HepG2 (cell line): ENCODE measurements around the gene NEK3. TPM values are rescaled to one million over a fixed set of nuclear protein-coding genes. Genes with fewer than 3 reads are reported as not detected.

Experiments
- AHR ChIP-seq: IDR thresholded peaks from 2 replicates; pipeline ENCODE4 v1.6.1; 2018; ENCODE audit warnings: missing genetic modification reagents, missing compliant biosample characterization
- ELF3 ChIP-seq: IDR thresholded peaks from 2 replicates; pipeline ENCODE4 v1.6.1; 2016; ENCODE audit warnings: missing genetic modification reagents, missing compliant biosample characterization
- ESRRA ChIP-seq: sonication (generic); formaldehyde crosslinking; IDR thresholded peaks from 2 replicates; pipeline ENCODE4 v1.5.1; 2020; ENCODE audit warnings: mild to moderate bottlenecking, low read depth, missing genetic modification reagents
- EZH2 ChIP-seq: conservative IDR thresholded peaks from 2 replicates; pipeline ENCODE4 v1.6.1; 2012; ENCODE audit warnings: mild to moderate bottlenecking, low read depth, low read length, moderate library complexity
- HDAC6 ChIP-seq: fragments of 200-600 bp; sonication (generic); IDR thresholded peaks from 2 replicates; pipeline ENCODE4 v1.7.0; 2017; ENCODE audit warnings: mild to moderate bottlenecking, antibody characterized with exemption, low read length, low read depth
- IRF1 ChIP-seq: sonication (generic); formaldehyde crosslinking; IDR thresholded peaks from 2 replicates; pipeline ENCODE4 v1.4.0; 2020; ENCODE audit warnings: low read depth, mild to moderate bottlenecking, missing genetic modification reagents
- MTA3 ChIP-seq: sonication (generic); formaldehyde crosslinking; IDR thresholded peaks from 2 replicates; pipeline ENCODE4 v1.4.0; 2020; ENCODE audit warnings: missing genetic modification reagents
- MXD3 ChIP-seq: IDR thresholded peaks from 2 replicates; pipeline ENCODE4 v1.6.1; 2016; ENCODE audit warnings: mild to moderate bottlenecking, missing biosample characterization, missing genetic modification reagents
- PAWR ChIP-seq: sonication (generic); formaldehyde crosslinking; IDR thresholded peaks from 2 replicates; pipeline ENCODE4 v1.4.0; 2020; ENCODE audit warnings: missing genetic modification reagents, mild to moderate bottlenecking, borderline replicate concordance
- RFX5 ChIP-seq: IDR thresholded peaks from 2 replicates; pipeline ENCODE4 v1.6.1; 2011; ENCODE audit warnings: low read depth, low read length, improper control_type of control experiment
- RXRA ChIP-seq: sonication (generic); formaldehyde crosslinking; IDR thresholded peaks from 2 replicates; pipeline ENCODE4 v1.5.1; 2020; ENCODE audit warnings: missing genetic modification reagents
- RXRB ChIP-seq: IDR thresholded peaks from 2 replicates; pipeline ENCODE4 v1.6.1; 2016; ENCODE audit warnings: borderline replicate concordance, missing genetic modification reagents, missing compliant biosample characterization
- SALL2 ChIP-seq: sonication (generic); formaldehyde crosslinking; IDR thresholded peaks from 2 replicates; pipeline ENCODE4 v1.8.1; 2023; ENCODE audit warnings: mild to moderate bottlenecking, missing genetic modification reagents, inconsistent platforms
- SAP130 ChIP-seq: IDR thresholded peaks from 2 replicates; pipeline ENCODE4 v1.6.1; 2016; ENCODE audit warnings: low read depth
- YY1 ChIP-seq: IDR thresholded peaks from 2 replicates; pipeline ENCODE4 v1.6.1; 2011; ENCODE audit warnings: low read length, low read depth, moderate library complexity, mild to moderate bottlenecking; ENCODE audit not compliant: insufficient read depth, insufficient replicate concordance
- ZBTB7A ChIP-seq: sonication (generic); formaldehyde crosslinking; IDR thresholded peaks from 2 replicates; pipeline ENCODE4 v1.8.0; 2022; ENCODE audit warnings: mild to moderate bottlenecking, missing genetic modification reagents
- ZNF136 ChIP-seq: sonication (generic); formaldehyde crosslinking; IDR thresholded peaks from 2 replicates; pipeline ENCODE4 v1.8.1; 2022; ENCODE audit warnings: low read depth, mild to moderate bottlenecking, moderate library complexity, missing genetic modification reagents
- ZNF607 ChIP-seq: sonication (generic); formaldehyde crosslinking; IDR thresholded peaks from 2 replicates; pipeline ENCODE4 v1.5.1; 2020; ENCODE audit warnings: missing genetic modification reagents, mild to moderate bottlenecking, borderline replicate concordance
- polyA plus RNA-seq, 8 experiments: library from polyadenylated mRNA; depleted of rRNA in 3 of 8; stranded (reverse) in 7 of 8; unstranded in 1 of 8; fragments of >200 nt; fragmentation: Illumina TruSeq in 4 of 8; extraction: Trizol in 4 of 8; gene quantifications; 2 replicates each; pipeline versions ENCODE4 v1.2.1 to v1.2.3, GENCODE V29; 2011 to 2016; ENCODE audit warnings: low read depth in 4 of 8, missing spikeins in 1 of 8, mixed read lengths in 1 of 8; ENCODE audit not compliant: insufficient read depth in 1 of 8
- total RNA-seq, 5 experiments: library from RNA; depleted of rRNA; stranded (reverse); fragments of >200 nt; fragmentation: Illumina TruSeq; extraction: Trizol; gene quantifications; 2 replicates each; pipeline ENCODE4 v1.2.3, GENCODE V29; 2016; ENCODE audit warnings: low read depth in 1 of 5
- TF ChIP-seq, protein P1 (sequence below): sonication (generic); formaldehyde crosslinking; IDR thresholded peaks from 2 replicates; pipeline ENCODE4 v1.4.0; 2020; ENCODE audit warnings: missing genetic modification reagents
- TF ChIP-seq, protein P2 (sequence below): sonication (generic); formaldehyde crosslinking; IDR thresholded peaks from 2 replicates; pipeline ENCODE4 v1.9.0; 2021; ENCODE audit warnings: missing genetic modification reagents, mild to moderate bottlenecking, borderline replicate concordance
- TF ChIP-seq, protein P3 (sequence below): IDR thresholded peaks from 2 replicates; pipeline ENCODE4 v1.6.1; 2016; ENCODE audit warnings: missing compliant biosample characterization, missing genetic modification reagents, borderline replicate concordance

The NEK3 gene
- total and polyA plus RNA-seq, 2 of the 13 experiments (the other 11 are each of a cell fraction or from before 2014, with no cell fraction given), result 36.7 to 68.2 TPM

DNA sequence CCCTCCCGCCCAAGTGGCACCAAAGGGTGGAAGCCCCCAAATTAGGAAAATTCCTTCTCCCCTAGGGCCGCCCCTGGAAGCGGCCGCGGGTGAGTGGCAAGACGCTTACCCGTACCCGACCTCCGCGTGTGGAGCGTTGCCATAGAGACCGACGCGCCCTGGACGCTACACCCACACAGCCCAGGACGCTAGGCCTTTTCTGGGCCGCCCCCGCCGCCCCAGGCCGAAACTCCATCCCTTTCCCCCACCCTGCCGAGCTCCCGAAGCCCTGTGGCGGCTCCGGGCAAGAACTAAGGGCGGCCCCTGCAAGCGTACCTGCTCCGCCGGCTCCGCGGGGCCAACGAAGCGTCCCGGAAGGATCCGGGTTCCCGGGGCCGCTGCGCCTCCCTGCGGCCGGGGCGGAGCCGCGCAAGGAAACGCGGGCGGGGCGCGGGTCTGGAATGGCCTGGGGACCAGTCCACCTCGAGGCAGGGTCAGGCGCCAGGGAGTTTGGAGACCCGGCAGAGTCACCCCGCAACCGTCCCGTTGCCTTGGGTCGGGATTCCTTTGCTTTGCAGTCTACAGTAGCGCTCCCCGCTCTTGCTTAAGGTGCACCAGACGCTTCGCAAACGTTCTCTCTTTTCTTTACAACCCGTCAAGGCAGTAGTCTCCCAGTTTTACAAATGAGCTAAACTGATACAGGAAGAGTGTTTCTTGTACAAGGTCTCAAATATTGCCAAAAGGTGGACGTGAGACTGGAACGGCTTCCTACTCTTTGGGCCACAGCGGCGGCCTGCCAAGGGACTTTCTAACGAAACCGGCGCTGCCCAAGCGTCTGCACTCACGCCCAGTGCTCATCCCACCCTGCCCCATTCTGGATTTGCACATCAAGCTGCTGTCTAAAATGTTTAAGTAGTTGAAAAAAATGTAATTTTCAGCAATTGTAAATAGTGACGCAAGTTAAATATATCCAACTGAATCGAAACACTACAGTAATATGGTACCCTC is 30.4 kb downstream of the NEK3 start, which contains the start of gene NEK5 (continued):
- no peak for TF ChIP-seq IRF1 (CRISPR knock-in tag)
- TF ChIP-seq AHR (CRISPR knock-in tag), result no peak
- peak; percentile 75 for TF ChIP-seq MXD3 (CRISPR knock-in tag)
- TF ChIP-seq, protein P1, sequence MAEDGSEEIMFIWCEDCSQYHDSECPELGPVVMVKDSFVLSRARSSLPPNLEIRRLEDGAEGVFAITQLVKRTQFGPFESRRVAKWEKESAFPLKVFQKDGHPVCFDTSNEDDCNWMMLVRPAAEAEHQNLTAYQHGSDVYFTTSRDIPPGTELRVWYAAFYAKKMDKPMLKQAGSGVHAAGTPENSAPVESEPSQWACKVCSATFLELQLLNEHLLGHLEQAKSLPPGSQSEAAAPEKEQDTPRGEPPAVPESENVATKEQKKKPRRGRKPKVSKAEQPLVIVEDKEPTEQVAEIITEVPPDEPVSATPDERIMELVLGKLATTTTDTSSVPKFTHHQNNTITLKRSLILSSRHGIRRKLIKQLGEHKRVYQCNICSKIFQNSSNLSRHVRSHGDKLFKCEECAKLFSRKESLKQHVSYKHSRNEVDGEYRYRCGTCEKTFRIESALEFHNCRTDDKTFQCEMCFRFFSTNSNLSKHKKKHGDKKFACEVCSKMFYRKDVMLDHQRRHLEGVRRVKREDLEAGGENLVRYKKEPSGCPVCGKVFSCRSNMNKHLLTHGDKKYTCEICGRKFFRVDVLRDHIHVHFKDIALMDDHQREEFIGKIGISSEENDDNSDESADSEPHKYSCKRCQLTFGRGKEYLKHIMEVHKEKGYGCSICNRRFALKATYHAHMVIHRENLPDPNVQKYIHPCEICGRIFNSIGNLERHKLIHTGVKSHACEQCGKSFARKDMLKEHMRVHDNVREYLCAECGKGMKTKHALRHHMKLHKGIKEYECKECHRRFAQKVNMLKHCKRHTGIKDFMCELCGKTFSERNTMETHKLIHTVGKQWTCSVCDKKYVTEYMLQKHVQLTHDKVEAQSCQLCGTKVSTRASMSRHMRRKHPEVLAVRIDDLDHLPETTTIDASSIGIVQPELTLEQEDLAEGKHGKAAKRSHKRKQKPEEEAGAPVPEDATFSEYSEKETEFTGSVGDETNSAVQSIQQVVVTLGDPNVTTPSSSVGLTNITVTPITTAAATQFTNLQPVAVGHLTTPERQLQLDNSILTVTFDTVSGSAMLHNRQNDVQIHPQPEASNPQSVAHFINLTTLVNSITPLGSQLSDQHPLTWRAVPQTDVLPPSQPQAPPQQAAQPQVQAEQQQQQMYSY, result no peak
- TF ChIP-seq EZH2, result no peak
- TF ChIP-seq RXRA (CRISPR knock-in tag), result peak; percentile 50; the same call in 1 of the 2 replicates
- no peak for TF ChIP-seq HDAC6
- TF ChIP-seq, protein P2, sequence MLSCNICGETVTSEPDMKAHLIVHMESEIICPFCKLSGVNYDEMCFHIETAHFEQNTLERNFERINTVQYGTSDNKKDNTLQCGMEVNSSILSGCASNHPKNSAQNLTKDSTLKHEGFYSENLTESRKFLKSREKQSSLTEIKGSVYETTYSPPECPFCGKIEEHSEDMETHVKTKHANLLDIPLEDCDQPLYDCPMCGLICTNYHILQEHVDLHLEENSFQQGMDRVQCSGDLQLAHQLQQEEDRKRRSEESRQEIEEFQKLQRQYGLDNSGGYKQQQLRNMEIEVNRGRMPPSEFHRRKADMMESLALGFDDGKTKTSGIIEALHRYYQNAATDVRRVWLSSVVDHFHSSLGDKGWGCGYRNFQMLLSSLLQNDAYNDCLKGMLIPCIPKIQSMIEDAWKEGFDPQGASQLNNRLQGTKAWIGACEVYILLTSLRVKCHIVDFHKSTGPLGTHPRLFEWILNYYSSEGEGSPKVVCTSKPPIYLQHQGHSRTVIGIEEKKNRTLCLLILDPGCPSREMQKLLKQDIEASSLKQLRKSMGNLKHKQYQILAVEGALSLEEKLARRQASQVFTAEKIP (CRISPR knock-in tag), result no peak
- peak; percentile 69; the same call in 1 of the 2 replicates for TF ChIP-seq SALL2 (CRISPR knock-in tag)
- peak; percentile 51; the same call in 1 of the 2 replicates for TF ChIP-seq ZNF607 (CRISPR knock-in tag)
- TF ChIP-seq, protein P3, sequence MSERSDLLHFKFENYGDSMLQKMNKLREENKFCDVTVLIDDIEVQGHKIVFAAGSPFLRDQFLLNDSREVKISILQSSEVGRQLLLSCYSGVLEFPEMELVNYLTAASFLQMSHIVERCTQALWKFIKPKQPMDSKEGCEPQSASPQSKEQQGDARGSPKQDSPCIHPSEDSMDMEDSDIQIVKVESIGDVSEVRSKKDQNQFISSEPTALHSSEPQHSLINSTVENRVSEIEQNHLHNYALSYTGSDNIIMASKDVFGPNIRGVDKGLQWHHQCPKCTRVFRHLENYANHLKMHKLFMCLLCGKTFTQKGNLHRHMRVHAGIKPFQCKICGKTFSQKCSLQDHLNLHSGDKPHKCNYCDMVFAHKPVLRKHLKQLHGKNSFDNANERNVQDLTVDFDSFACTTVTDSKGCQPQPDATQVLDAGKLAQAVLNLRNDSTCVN (CRISPR knock-in tag), result peak; percentile 20; the same call in 1 of the 2 replicates
- TF ChIP-seq ZNF136 (CRISPR knock-in tag), result peak; percentile 42; the same call in 1 of the 2 replicates
- TF ChIP-seq MTA3, result no peak
- TF ChIP-seq RXRB (CRISPR knock-in tag), result peak; percentile 21; the same call in 1 of the 2 replicates
- TF ChIP-seq SAP130, result peak; percentile 93
- no peak for TF ChIP-seq ZBTB7A
- no peak for TF ChIP-seq ESRRA (CRISPR knock-in tag)
- TF ChIP-seq ELF3 (CRISPR knock-in tag), result peak; percentile 68
- TF ChIP-seq YY1, result peak; percentile 62
- 0 out of 2 replicates have a peak, but pooled peaks have one; percentile 18 for TF ChIP-seq RFX5
- TF ChIP-seq PAWR (CRISPR knock-in tag), result no peak
